ENCODE results near the gene PDCD4. TPM values are rescaled to one million over a fixed set of nuclear protein-coding genes. Genes with fewer than 3 reads are reported as not detected.

PDCD4 gene
- total and polyA plus RNA-seq, 10 of the 15 experiments (the other 5 are each of a cell fraction or from before 2014, with no cell fraction given): 101 to 372 (median 171) TPM

- TF ChIP-seq, protein P1, sequence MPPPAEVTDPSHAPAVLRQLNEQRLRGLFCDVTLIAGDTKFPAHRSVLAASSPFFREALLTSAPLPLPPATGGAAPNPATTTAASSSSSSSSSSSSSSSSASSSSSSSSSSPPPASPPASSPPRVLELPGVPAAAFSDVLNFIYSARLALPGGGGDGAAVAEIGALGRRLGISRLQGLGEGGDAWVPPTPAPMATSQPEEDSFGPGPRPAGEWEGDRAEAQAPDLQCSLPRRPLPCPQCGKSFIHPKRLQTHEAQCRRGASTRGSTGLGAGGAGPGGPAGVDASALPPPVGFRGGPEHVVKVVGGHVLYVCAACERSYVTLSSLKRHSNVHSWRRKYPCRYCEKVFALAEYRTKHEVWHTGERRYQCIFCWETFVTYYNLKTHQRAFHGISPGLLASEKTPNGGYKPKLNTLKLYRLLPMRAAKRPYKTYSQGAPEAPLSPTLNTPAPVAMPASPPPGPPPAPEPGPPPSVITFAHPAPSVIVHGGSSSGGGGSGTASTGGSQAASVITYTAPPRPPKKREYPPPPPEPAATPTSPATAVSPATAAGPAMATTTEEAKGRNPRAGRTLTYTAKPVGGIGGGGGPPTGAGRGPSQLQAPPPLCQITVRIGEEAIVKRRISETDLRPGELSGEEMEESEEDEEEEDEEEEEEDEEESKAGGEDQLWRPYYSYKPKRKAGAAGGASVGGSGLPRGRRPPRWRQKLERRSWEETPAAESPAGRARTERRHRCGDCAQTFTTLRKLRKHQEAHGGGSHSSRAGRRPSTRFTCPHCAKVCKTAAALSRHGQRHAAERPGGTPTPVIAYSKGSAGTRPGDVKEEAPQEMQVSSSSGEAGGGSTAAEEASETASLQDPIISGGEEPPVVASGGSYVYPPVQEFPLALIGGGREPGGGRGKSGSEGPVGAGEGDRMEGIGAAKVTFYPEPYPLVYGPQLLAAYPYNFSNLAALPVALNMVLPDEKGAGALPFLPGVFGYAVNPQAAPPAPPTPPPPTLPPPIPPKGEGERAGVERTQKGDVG (CRISPR knock-in tag; IDR thresholded peaks at IDR 0.05): no peak
- no peak for TF ChIP-seq IKZF1 (conservative IDR thresholded peaks at IDR 0.05)
- no peak for TF ChIP-seq CREB1 (IDR thresholded peaks at IDR 0.05; ENCODE audit: low read depth)
- no peak for TF ChIP-seq ZSCAN29 (IDR thresholded peaks at IDR 0.05)
- TF ChIP-seq HSF1 (IDR thresholded peaks at IDR 0.05; ENCODE audit: low read depth, low read length): no peak
- no peak for TF ChIP-seq MLLT1 (IDR thresholded peaks at IDR 0.05)
- no peak for TF ChIP-seq CREM (IDR thresholded peaks at IDR 0.05; ENCODE audit: low read depth)
- no peak for TF ChIP-seq IRF4 (IDR thresholded peaks at IDR 0.05; ENCODE audit: low read depth, low read length)
- no peak for TF ChIP-seq KAT2A (conservative IDR thresholded peaks at IDR 0.05; ENCODE audit: control insufficient read depth, low read depth, low read length)
- no peak for TF ChIP-seq MTA2 (IDR thresholded peaks at IDR 0.05; ENCODE audit: low read depth)
- TF ChIP-seq, protein P2, sequence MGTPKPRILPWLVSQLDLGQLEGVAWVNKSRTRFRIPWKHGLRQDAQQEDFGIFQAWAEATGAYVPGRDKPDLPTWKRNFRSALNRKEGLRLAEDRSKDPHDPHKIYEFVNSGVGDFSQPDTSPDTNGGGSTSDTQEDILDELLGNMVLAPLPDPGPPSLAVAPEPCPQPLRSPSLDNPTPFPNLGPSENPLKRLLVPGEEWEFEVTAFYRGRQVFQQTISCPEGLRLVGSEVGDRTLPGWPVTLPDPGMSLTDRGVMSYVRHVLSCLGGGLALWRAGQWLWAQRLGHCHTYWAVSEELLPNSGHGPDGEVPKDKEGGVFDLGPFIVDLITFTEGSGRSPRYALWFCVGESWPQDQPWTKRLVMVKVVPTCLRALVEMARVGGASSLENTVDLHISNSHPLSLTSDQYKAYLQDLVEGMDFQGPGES (IDR thresholded peaks at IDR 0.05): no peak
Measured at GRCh38 chr10:110863361-110863760, 8.4 kb upstream of the PDCD4 start (continued).

Data from GM12878 (cell line).